GOT3 (cell line): Measurements from ENCODE around the gene METAP2.
"Not testable (repeated sequence)": the region's sequence is repeated elsewhere in the genome, so short reads cannot be mapped to it uniquely, and the experiment has no call there.

ENCODE experiments used
- DNase-seq: peaks from one replicate; lab custom pipeline; 2025; ENCODE audit warnings: mixed read lengths; lab: John Stamatoyannopoulos, UW

Gene METAP2

GRCh38 chr12:95462551-95462950 is 11.4 kb upstream of the METAP2 start:
- no peak for DNase-seq

GRCh38 chr12:95463050-95463449 is 10.9 kb upstream of the METAP2 start:
- DNase-seq: no peak

GRCh38 chr12:95463776-95464175 is 10.2 kb upstream of the METAP2 start:
- DNase-seq: not testable (repeated sequence)

DNA sequence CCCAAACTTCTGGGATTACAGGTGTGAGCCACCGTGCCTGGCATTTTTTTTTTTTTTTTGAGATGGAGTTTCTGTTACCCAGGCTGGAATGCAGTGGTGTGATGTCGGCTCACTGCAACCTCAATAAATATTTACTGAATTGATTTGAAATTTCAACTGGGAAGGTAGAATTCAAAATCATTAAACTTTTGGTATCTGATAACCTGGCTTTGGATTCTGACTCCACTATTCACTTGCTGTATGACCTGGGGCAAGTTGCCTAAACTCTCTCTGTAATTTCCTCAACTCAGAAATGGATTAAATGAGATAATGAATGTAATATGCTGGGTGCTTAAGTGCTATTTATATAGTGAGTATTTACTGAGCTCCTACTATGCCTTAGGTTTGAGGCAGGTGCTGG is 8.7 kb upstream of the METAP2 start:
- DNase-seq: no peak

GRCh38 chr12:95470300-95470699 is 3.7 kb upstream of the METAP2 start:
- no peak for DNase-seq

- no peak for DNase-seq
These were observed 595 bp upstream of the METAP2 start for GRCh38 chr12:95473231-95473883.

- DNase-seq: no peak
These were observed 657 bp downstream of the METAP2 start for GRCh38 chr12:95474660-95474958.

DNA sequence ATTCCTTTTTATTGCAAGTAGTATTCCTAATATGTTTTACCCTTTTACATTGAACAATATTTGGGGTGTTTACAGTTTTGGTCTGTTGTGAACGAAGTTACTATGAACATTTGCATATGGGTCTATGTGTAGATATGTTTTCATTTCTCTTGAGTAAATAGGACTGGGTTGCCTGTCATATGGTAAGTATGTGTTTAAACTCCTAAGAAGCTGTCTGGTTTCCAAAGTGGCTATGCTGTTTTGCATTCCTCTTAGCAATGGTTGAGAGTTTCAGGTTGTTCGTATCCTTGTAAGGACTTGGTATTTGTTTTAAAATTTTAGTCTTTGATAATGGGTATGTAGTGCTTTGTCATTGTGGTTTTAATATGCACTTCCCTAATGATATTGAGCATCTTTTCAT is 6.3 kb downstream of the METAP2 start:
- no peak for DNase-seq

GRCh38 chr12:95481072-95481471 is 7.1 kb downstream of the METAP2 start:
- no peak for DNase-seq

DNA sequence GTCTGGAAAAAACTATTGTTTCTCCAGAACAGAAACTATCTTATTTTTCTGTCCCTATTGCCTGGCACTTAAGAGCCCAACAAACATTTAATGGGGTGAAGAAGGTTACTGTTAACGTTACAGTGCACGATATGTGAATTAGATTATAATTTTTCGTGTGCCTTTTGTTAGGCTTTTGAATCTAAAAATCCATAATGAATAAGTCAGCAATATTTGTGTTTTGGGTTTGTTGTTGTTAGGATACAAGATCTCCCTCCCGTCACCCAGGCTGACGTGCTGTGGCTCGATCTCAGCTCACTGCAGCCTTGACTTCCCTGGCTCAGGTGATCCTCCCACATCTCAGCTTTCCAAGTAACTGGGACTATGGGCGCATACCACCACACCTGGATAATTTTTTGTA is 7.9 kb downstream of the METAP2 start:
- no peak for DNase-seq

- not testable (repeated sequence) for DNase-seq
These were observed 8.6 kb downstream of the METAP2 start for GRCh38 chr12:95482564-95482963.

DNA sequence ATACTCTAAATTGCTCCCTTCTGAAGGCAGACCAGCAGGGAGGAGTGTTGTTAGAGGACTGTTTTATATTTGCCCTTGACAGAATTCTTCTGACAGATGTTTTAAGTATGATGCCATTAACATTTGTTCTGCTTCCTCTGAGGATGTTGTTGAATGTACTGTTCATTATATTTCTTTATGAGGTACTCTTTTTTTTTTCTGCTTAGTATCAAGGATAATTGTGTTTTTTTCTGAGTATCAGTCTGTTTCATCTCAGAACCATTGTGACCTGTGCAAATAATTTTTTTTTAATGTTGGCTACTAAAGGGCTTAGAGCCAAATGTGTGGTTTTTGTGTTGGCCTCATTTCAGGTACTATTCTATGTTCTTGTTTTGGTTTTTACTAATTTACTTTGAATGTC is 10.6 kb downstream of the METAP2 start:
- DNase-seq: no peak

- DNase-seq: no peak
These were observed 13.1 kb downstream of the METAP2 start for GRCh38 chr12:95487024-95487423.

DNA sequence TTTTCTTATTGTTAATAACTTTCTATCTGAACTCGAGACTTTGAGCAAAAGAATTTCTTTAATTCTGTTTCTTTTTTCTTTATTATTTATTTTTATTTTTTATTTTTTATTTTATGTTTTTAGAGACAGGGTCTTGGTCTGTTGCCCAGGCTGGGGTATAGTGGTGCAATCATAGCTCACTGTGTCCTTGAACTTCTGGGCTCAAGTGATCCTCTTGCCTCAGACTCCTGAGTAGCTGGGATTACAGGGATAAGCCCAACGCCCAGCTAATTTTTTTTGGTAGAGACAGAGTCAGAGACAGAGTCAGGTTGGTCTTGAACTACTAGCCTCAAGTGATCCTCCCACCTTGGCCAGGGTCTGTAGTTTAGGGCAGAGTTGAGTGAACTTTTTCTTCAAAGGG is 18.5 kb downstream of the METAP2 start:
- DNase-seq: no peak

DNA sequence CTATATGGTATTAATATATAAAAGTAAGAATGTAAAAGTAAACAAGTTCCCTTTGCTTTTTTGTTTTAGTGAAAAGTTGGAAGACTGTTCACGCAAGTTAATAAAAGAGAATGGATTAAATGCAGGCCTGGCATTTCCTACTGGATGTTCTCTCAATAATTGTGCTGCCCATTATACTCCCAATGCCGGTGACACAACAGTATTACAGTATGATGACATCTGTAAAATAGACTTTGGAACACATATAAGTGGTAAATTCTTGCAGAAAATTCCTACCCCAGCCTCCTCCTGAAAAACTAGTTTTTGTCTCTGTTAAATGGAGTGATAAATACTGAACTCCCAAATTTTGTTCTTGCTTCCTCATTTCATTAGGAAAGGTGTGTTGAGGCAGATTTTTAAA is 20.9 kb downstream of the METAP2 start:
- no peak for DNase-seq

DNA sequence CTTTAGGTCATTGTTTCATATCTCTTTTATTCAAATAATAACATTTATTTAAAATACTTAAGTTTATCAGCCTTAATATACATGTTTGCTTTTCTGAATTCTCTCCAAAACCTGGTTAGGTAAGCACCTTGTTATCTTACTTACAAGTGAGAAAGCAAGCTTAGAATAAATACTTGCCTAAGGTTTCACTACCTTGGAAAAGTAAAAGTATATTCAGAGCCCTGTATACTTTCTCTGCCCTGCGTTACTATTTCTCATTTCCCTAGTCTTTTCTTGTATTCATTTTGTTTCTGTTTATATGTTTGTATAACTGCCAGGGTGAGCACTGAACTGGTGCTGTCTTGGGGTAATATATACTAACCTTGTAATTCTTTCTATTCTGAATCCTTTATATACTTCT is 21.5 kb downstream of the METAP2 start:
- DNase-seq: no peak

DNA sequence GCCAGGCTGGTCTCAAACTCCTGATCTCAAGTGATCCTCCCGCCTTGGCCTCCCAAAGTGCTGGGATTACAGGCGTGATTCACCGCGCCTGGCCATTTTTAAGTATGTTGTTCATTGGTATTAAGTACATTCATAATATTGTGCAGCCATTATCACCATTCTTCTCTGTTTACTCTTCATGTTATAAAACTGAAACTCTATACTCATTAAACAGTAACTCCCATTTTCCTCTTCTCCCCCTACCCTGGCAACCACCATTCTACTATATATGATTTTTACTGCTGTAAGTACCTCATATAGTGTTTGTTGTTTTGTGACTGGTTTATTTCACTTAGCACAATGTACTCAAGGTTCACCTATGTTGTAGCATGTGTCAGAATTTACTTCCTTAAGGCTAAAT is 23.1 kb downstream of the METAP2 start:
- DNase-seq: no peak

DNA sequence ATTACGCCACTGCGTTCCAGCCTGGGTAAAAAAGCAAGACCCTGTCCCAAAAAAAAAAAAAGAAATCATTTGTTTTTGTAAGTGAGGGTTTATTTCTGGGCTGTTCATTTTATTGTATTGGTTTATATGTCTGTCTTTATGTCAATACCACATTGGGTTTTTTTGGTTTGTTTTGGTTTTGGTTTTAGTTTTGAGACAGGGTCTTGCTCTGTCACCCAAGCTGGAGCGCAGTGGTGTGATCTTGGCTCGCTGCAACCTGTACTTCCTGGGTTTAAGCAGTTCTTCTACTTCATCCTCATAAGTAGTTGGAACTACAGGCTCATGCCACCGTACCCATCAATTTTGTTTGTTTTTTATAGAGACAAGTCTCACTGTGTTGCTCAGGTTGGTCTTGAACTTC is 25.0 kb downstream of the METAP2 start:
- DNase-seq: no peak

GRCh38 chr12:95499772-95500171 is 25.8 kb downstream of the METAP2 start:
- DNase-seq: no peak

GRCh38 chr12:95504140-95504539 is 30.2 kb downstream of the METAP2 start:
- DNase-seq: no peak

DNA sequence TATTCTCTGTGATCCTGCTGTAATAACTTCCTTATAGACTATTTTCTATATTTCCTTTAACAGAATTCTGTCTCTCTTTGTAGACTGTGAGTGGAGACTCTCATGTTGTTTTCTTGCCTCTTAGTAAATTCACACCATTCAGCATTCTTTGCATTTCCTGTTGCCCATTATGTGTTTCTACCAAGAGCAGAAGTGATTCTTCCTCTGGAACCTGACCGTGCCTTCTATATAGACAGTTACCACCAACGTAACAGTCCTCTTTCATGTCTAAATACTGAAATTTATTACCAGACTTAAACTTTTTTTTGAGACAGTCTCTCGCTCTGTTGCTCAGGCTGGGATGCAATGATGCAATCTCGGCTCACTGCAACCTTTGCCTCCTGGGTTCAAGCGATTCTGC is 31.1 kb downstream of the METAP2 start:
- DNase-seq: no peak

- DNase-seq: no peak
These were observed 33.0 kb downstream of the METAP2 start for GRCh38 chr12:95506707-95507523.

DNA sequence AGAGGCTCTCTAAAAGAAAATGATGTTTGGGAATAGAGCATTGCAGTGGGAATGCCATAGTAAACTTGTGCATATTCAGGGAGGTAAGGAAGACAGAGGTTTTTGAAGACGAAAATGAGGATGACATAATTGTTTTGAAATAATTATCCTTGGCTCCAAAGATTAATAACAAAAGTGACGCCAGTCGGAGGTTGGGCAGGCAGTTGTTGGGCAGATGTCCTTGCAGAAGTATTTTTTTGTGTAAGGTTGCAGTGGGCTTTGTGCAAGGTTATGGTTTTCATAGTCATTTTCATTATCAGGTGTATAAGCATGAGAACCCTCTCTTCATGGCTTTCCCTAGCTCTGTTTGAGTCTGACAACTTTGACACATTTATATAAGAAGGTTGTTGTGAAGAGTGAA is 35.3 kb downstream of the METAP2 start:
- no peak for DNase-seq

GRCh38 chr12:95511977-95512376 is 38.0 kb downstream of the METAP2 start:
- DNase-seq: no peak
